ENCODE measurements around the gene UHRF2.

- TF ChIP-seq ZNF274 (IDR thresholded peaks at IDR 0.05; ENCODE audit: low read depth, low read length), result no peak
- no peak for TF ChIP-seq YY1 (IDR thresholded peaks at IDR 0.05; ENCODE audit: insufficient read depth, insufficient read length)
Observed at GRCh38 chr9:6545017-6545691, 132.2 kb downstream of the UHRF2 start.
